ENCODE data around the gene HSPA1A.
A peak's percentile ranks its signal among the peaks of the same experiment; 100 is the strongest.

GRCh38 chr6:31834367-31835250 is 19.3 kb downstream of the HSPA1A start:
- TF ChIP-seq CTCF (IDR thresholded peaks at IDR 0.05) (peak in 2 of 3 donors; percentile 13 to 16), POLR2A (IDR thresholded peaks at IDR 0.05) (peak; percentile 50), EP300 (IDR thresholded peaks at IDR 0.05) (no peak)

Data from ovary (tissue), 3 donors.